Karpas-422 (cell line): Measurements from ENCODE around the gene ISCU. TPM values are rescaled to one million over a fixed set of nuclear protein-coding genes. Genes with fewer than 3 reads are reported as not detected.

Experiments
- DNase-seq: peaks from one replicate; pipeline ENCODE4 v3.0.0-alpha.2; 2015
- H2AFZ ChIP-seq: fragments of 200-600 bp; sonication (generic); 2 replicates; pipeline ENCODE4 v1.6.1; 2014; ENCODE audit warnings: antibody characterized with exemption, low read length, mixed read lengths
- H3K27ac ChIP-seq: fragments of 200-600 bp; sonication (generic); 2 replicates; pipeline ENCODE4 v1.5.1; 2014; ENCODE audit warnings: mild to moderate bottlenecking, low read length, moderate library complexity
- H3K27me3 ChIP-seq: fragments of 200-600 bp; sonication (generic); 2 replicates; pipeline ENCODE4 v1.6.1; 2014; ENCODE audit warnings: low read length, mixed read lengths
- H3K36me3 ChIP-seq: fragments of 200-600 bp; sonication (generic); 2 replicates; pipeline ENCODE4 v1.6.1; 2014; ENCODE audit warnings: low read length, mixed read lengths; ENCODE audit not compliant: insufficient read depth
- H3K4me1 ChIP-seq: fragments of 200-600 bp; sonication (generic); 2 replicates; pipeline ENCODE4 v1.6.1; 2014; ENCODE audit warnings: mild to moderate bottlenecking, low read length, mixed read lengths
- H3K4me2 ChIP-seq: fragments of 200-600 bp; sonication (generic); 2 replicates; pipeline ENCODE4 v1.6.1; 2014; ENCODE audit warnings: low read length, low read depth, mild to moderate bottlenecking; ENCODE audit not compliant: poor library complexity, severe bottlenecking
- H3K4me3 ChIP-seq: fragments of 200-600 bp; sonication (generic); 2 replicates; pipeline ENCODE4 v1.5.1; 2014; ENCODE audit warnings: mild to moderate bottlenecking, antibody characterized with exemption, low read length, mixed read lengths
- H3K79me2 ChIP-seq: fragments of 200-600 bp; sonication (generic); 2 replicates; pipeline ENCODE4 v1.6.1; 2014; ENCODE audit warnings: mild to moderate bottlenecking, low read length, mixed read lengths
- H3K9ac ChIP-seq: fragments of 200-600 bp; sonication (generic); 2 replicates; pipeline ENCODE4 v1.6.0; 2014; ENCODE audit warnings: low read length
- H3K9me2 ChIP-seq: fragments of 200-600 bp; sonication (generic), shearing (Covaris generic); replicated peaks from 2 replicates; pipeline ENCODE4 v1.6.0; 2014; ENCODE audit warnings: mild to moderate bottlenecking, low read length, moderate library complexity; ENCODE audit not compliant: insufficient read depth
- H3K9me3 ChIP-seq: fragments of 300-700, 200-600 bp; sonication (generic); 2 replicates; pipeline ENCODE4 v1.6.1; 2014; ENCODE audit warnings: low read length, mixed read lengths
- H4K20me1 ChIP-seq: fragments of 200-600 bp; sonication (generic); 2 replicates; pipeline ENCODE4 v1.6.1; 2014; ENCODE audit warnings: mild to moderate bottlenecking, antibody characterized with exemption, low read length, low read depth; ENCODE audit not compliant: insufficient read depth
- total RNA-seq: library from RNA; depleted of rRNA; stranded (reverse); fragments of >200 nt; shearing (Covaris generic); gene quantifications from 2 replicates; pipeline ENCODE4 v1.2.3, GENCODE V29; 2014; ENCODE audit warnings: low replicate concordance

ISCU gene
- total RNA-seq, 1 experiment from 2014 or later, result 102 TPM

- Histone ChIP-seq H3K36me3 (peaks cover 31% of the 10 kb centered on the region; the same call in 1 of the 2 replicates), H2AFZ (no peak overlapping the region), H4K20me1 (0 out of 2 replicates have a peak, but pooled peaks cover 12% of the 10 kb centered on the region), H3K79me2 (no peaks in the 10 kb centered on the region), H3K4me3 (no peak overlapping the region), H3K9me2 (no peaks in the 10 kb centered on the region), H3K4me2 (no peak overlapping the region), H3K9me3 (no peaks in the 10 kb centered on the region), H3K9ac (no peak overlapping the region), H3K27ac (no peak overlapping the region), H3K27me3 (no peaks in the 10 kb centered on the region), H3K4me1 (peaks cover 19% of the 10 kb centered on the region)
- no peak for DNase-seq
Measured at GRCh38 chr12:108518101-108518715, 44.2 kb upstream of the ISCU start.

- H3K79me2 ChIP-seq, result no peaks in the 10 kb centered on the region
Measured at GRCh38 chr12:108518716-108519496, 43.5 kb upstream of the ISCU start.

GRCh38 chr12:108519558-108519957 is 42.8 kb upstream of the ISCU start:
- Histone ChIP-seq H3K27ac (no peak overlapping the region), H2AFZ (no peak overlapping the region), H3K9me3 (no peaks in the 10 kb centered on the region), H3K9me2 (no peaks in the 10 kb centered on the region), H3K4me1 (peaks cover 18% of the 10 kb centered on the region), H3K4me3 (no peak overlapping the region), H3K36me3 (peaks cover 42% of the 10 kb centered on the region; the same call in 1 of the 2 replicates), H3K4me2 (no peak overlapping the region), H3K79me2 (no peaks in the 10 kb centered on the region; the same call in 1 of the 2 replicates), H3K9ac (no peak overlapping the region), H4K20me1 (0 out of 2 replicates have a peak, but pooled peaks cover 12% of the 10 kb centered on the region), H3K27me3 (no peaks in the 10 kb centered on the region)
- no peak for DNase-seq

More at GRCh38 chr12:108518716-108519496, 43.5 kb upstream of the ISCU start:
- Histone ChIP-seq H3K27ac (no peak overlapping the region), H3K4me2 (no peak overlapping the region), H3K9me2 (no peaks in the 10 kb centered on the region), H3K27me3 (no peaks in the 10 kb centered on the region), H3K36me3 (peaks cover 38% of the 10 kb centered on the region; the same call in 1 of the 2 replicates), H3K9ac (no peak overlapping the region), H3K4me3 (no peak overlapping the region), H3K9me3 (no peaks in the 10 kb centered on the region), H3K4me1 (peaks cover 19% of the 10 kb centered on the region), H2AFZ (no peak overlapping the region), H4K20me1 (0 out of 2 replicates have a peak, but pooled peaks cover 12% of the 10 kb centered on the region)
- DNase-seq, result no peak

GRCh38 chr12:108523365-108523764 is 39.0 kb upstream of the ISCU start:
- no peak for DNase-seq
- no peaks in the 10 kb centered on the region for H4K20me1 ChIP-seq
- no peaks in the 10 kb centered on the region for H3K9me3 ChIP-seq
- H3K79me2 ChIP-seq, result peaks cover 2% of the 10 kb centered on the region; the same call in 1 of the 2 replicates
- H3K4me2 ChIP-seq, result no peak overlapping the region
- peaks cover 66% of the 10 kb centered on the region for H3K36me3 ChIP-seq
- H2AFZ ChIP-seq, result no peak overlapping the region
- no peaks in the 10 kb centered on the region for H3K27me3 ChIP-seq
- H3K9me2 ChIP-seq, result no peaks in the 10 kb centered on the region
- H3K4me3 ChIP-seq, result no peak overlapping the region
- no peak overlapping the region for H3K27ac ChIP-seq
- no peak overlapping the region for H3K9ac ChIP-seq
- no peaks in the 10 kb centered on the region for H3K4me1 ChIP-seq

GRCh38 chr12:108525681-108526080 is 36.7 kb upstream of the ISCU start:
- no peaks in the 10 kb centered on the region for H3K27me3 ChIP-seq
- H3K4me1 ChIP-seq, result no peaks in the 10 kb centered on the region
- H3K4me3 ChIP-seq, result no peak overlapping the region
- no peaks in the 10 kb centered on the region for H3K9me3 ChIP-seq
- H3K79me2 ChIP-seq, result peaks cover 2% of the 10 kb centered on the region; the same call in 1 of the 2 replicates
- H3K9ac ChIP-seq, result no peak overlapping the region
- no peak for DNase-seq
- no peak overlapping the region for H3K4me2 ChIP-seq
- peaks cover 56% of the 10 kb centered on the region for H3K36me3 ChIP-seq
- H4K20me1 ChIP-seq, result no peaks in the 10 kb centered on the region
- H3K27ac ChIP-seq, result no peak overlapping the region
- no peak overlapping the region for H2AFZ ChIP-seq
- H3K9me2 ChIP-seq, result no peaks in the 10 kb centered on the region

GRCh38 chr12:108526482-108527165 is 35.8 kb upstream of the ISCU start:
- peaks cover 58% of the 10 kb centered on the region for H3K36me3 ChIP-seq
- no peak overlapping the region for H2AFZ ChIP-seq
- no peaks in the 10 kb centered on the region for H3K9me3 ChIP-seq
- H3K4me3 ChIP-seq, result no peak overlapping the region
- H3K27ac ChIP-seq, result no peak overlapping the region
- H3K4me2 ChIP-seq, result no peak overlapping the region
- no peak overlapping the region for H3K9ac ChIP-seq
- H3K27me3 ChIP-seq, result no peaks in the 10 kb centered on the region
- peaks cover 2% of the 10 kb centered on the region; the same call in 1 of the 2 replicates for H3K79me2 ChIP-seq
- H3K4me1 ChIP-seq, result no peaks in the 10 kb centered on the region
- no peak for DNase-seq
- no peaks in the 10 kb centered on the region for H3K9me2 ChIP-seq
- H4K20me1 ChIP-seq, result no peaks in the 10 kb centered on the region

- H3K9ac ChIP-seq, result no peak overlapping the region
- no peak overlapping the region for H3K27ac ChIP-seq
- no peaks in the 10 kb centered on the region for H3K9me3 ChIP-seq
- no peak overlapping the region for H3K4me2 ChIP-seq
- H3K36me3 ChIP-seq, result peaks cover 57% of the 10 kb centered on the region
- no peak overlapping the region for H3K4me3 ChIP-seq
- H3K9me2 ChIP-seq, result no peaks in the 10 kb centered on the region
- H4K20me1 ChIP-seq, result no peaks in the 10 kb centered on the region
- no peak overlapping the region for H2AFZ ChIP-seq
- H3K27me3 ChIP-seq, result no peaks in the 10 kb centered on the region
- H3K4me1 ChIP-seq, result no peaks in the 10 kb centered on the region
- H3K79me2 ChIP-seq, result peaks cover 2% of the 10 kb centered on the region; the same call in 1 of the 2 replicates
- DNase-seq, result no peak
Measured at GRCh38 chr12:108527166-108527496, 35.3 kb upstream of the ISCU start.

- H3K27me3 ChIP-seq, result no peaks in the 10 kb centered on the region
- no peak overlapping the region for H3K27ac ChIP-seq
- peaks cover 7% of the 10 kb centered on the region for H3K79me2 ChIP-seq
- H3K9me3 ChIP-seq, result no peaks in the 10 kb centered on the region
- H4K20me1 ChIP-seq, result no peaks in the 10 kb centered on the region
- DNase-seq, result no peak
- no peaks in the 10 kb centered on the region for H3K9me2 ChIP-seq
- H3K4me1 ChIP-seq, result peaks cover 19% of the 10 kb centered on the region
- H3K36me3 ChIP-seq, result peaks cover 45% of the 10 kb centered on the region
- no peak overlapping the region for H3K9ac ChIP-seq
- H3K4me3 ChIP-seq, result no peak overlapping the region
- no peak overlapping the region for H2AFZ ChIP-seq
- no peak overlapping the region for H3K4me2 ChIP-seq
Measured at GRCh38 chr12:108530161-108530560, 32.2 kb upstream of the ISCU start.
